ENCODE results near the gene ALG1L2.
"Not testable (repeated sequence)": the region's sequence is repeated elsewhere in the genome, so short reads cannot be mapped to it uniquely, and the experiment has no call there.

DNA sequence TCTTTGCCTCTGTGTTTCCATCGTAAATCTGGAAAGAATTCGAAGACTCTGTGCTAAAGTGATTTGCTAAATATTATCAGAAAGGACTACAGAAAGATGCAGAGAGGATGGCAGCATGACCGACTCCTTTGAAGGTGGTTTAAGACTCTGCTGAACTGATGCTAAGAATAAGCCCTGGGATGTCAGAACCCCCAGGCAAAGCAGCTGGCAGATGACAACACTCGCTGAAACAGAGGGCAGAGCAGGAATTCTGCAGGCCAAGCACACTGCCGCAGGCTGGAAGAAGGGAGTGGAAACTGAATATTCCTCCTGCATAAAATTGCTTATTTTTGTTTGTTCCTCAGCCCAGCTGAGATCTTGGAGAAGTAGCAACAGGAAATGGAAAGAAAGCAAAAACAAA is 29.3 kb upstream of the ALG1L2 start:
- TF ChIP-seq, protein P1, sequence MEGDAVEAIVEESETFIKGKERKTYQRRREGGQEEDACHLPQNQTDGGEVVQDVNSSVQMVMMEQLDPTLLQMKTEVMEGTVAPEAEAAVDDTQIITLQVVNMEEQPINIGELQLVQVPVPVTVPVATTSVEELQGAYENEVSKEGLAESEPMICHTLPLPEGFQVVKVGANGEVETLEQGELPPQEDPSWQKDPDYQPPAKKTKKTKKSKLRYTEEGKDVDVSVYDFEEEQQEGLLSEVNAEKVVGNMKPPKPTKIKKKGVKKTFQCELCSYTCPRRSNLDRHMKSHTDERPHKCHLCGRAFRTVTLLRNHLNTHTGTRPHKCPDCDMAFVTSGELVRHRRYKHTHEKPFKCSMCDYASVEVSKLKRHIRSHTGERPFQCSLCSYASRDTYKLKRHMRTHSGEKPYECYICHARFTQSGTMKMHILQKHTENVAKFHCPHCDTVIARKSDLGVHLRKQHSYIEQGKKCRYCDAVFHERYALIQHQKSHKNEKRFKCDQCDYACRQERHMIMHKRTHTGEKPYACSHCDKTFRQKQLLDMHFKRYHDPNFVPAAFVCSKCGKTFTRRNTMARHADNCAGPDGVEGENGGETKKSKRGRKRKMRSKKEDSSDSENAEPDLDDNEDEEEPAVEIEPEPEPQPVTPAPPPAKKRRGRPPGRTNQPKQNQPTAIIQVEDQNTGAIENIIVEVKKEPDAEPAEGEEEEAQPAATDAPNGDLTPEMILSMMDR (IDR thresholded peaks at IDR 0.05) = not testable (repeated sequence)
- not testable (repeated sequence) for TF ChIP-seq EP300, POLR2A, POLR2AphosphoS5 (IDR thresholded peaks at IDR 0.05)

Measured in sigmoid colon (tissue), 4 donors.